ENCODE results near the gene GNAO1. TPM values are rescaled to one million over a fixed set of nuclear protein-coding genes. Genes with fewer than 3 reads are reported as not detected.

GNAO1 gene
- polyA plus RNA-seq, 1 experiment: 10.8 TPM

DNA sequence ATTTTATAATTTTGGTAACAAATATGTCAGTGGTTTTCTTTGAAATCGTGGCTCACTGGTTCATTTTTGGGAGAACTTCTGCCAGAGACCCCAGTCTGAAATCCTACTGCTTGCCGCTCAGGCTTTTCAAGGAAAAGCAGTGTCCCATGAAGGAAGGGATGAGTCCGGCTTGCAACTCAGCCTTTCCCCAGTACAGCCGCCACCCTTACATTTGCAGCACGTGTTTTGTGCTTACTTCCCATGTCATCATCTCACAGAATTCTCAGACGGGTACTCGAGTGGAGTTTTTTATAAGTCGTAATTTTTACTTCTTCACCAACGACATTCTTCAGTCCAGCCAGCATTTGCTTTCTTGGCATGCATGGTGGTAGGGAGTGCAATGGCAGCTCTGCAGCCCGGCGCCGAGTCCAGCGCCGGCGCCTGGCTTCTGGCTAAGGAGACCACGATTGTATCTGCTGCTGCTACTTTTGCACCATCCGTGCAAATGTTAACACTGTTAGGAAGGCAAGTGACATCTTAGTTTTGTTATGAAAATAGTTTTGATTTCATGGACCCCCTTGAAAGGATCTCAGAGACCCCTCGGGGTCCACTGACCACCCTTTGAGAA lies 123.1 kb downstream of the GNAO1 start:
- no peak for DNase-seq (ENCODE audit: low read depth)
- Histone ChIP-seq H3K4me3 (ENCODE audit: low read depth, low read length) (no peak overlapping the region), H3K27me3 (ENCODE audit: control insufficient read depth, insufficient read depth, low read length) (no peaks in the 10 kb centered on the region; the same call in 1 of the 2 replicates), H3K36me3 (ENCODE audit: control insufficient read depth, insufficient read depth, low read length) (no peaks in the 10 kb centered on the region)
- ChIA-PET CTCF (interaction anchor here (1.0 to 1.1 kb wide), 2 partner anchors 22 to 371 kb away, joined by 3 read pairs; no protein-coding TSS in a partner anchor), POLR2A (no interaction called here)
- TF ChIP-seq, protein P1, sequence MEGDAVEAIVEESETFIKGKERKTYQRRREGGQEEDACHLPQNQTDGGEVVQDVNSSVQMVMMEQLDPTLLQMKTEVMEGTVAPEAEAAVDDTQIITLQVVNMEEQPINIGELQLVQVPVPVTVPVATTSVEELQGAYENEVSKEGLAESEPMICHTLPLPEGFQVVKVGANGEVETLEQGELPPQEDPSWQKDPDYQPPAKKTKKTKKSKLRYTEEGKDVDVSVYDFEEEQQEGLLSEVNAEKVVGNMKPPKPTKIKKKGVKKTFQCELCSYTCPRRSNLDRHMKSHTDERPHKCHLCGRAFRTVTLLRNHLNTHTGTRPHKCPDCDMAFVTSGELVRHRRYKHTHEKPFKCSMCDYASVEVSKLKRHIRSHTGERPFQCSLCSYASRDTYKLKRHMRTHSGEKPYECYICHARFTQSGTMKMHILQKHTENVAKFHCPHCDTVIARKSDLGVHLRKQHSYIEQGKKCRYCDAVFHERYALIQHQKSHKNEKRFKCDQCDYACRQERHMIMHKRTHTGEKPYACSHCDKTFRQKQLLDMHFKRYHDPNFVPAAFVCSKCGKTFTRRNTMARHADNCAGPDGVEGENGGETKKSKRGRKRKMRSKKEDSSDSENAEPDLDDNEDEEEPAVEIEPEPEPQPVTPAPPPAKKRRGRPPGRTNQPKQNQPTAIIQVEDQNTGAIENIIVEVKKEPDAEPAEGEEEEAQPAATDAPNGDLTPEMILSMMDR (IDR thresholded peaks at IDR 0.05; ENCODE audit: insufficient read depth, low read depth, low read length): no peak

DNA sequence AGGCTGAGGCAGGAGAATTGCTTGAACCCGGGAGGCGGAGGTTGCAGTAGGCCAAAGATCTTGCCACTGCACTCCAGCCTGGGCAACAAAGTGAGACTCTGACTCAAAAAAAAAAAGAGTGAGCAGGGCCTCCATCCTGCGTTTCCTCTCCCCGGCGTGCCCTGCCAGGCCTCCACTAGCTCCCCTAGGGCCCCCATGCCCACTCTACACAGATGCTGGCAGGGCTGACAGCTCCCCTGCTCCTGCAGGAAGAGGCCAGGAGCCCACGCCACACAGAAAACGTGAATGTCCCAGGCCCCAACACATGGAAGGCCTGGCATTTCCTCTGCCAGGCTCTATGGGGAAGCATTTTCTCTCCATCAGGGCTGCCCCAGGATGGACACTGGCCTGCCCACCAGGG lies 124.7 kb downstream of the GNAO1 start:
- ChIA-PET CTCF (interaction anchor here (0.6 to 1.3 kb wide), 3 partner anchors 12 to 372 kb away, joined by 3 to 4 read pairs (median 3); no protein-coding TSS in a partner anchor), POLR2A (no interaction called here)
- H3K36me3 ChIP-seq (ENCODE audit: control insufficient read depth, insufficient read depth, low read length): no peaks in the 10 kb centered on the region
- H3K27me3 ChIP-seq (ENCODE audit: control insufficient read depth, insufficient read depth, low read length): no peaks in the 10 kb centered on the region; the same call in 1 of the 2 replicates
- TF ChIP-seq, protein P1 (IDR thresholded peaks at IDR 0.05; ENCODE audit: insufficient read depth, low read depth, low read length): no peak
- no peak for DNase-seq (ENCODE audit: low read depth)
- H3K4me3 ChIP-seq (ENCODE audit: low read depth, low read length): no peak overlapping the region

DNA sequence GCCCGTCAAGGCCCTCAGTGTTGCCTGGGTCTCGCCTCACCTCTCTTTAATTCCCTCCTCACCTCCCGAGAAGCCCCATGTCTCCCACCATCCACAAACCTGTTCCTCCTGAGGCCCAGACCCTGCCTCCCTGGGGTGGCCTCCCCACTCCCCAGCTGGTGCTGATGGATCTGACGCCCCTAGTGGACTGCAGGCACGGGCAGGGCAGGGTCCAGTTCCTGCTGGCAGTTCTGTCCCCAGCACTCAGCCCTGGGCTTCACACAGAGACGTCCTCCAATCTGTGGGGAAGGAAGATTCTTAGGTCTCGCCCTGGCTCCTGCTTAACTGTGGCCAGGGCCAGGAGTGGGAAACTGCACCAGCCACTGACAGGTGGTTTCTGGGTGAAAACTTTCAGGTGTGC lies 125.3 kb downstream of the GNAO1 start:
- TF ChIP-seq, protein P1 (IDR thresholded peaks at IDR 0.05; ENCODE audit: insufficient read depth, low read depth, low read length): no peak
- Histone ChIP-seq H3K4me3 (ENCODE audit: low read depth, low read length) (no peak overlapping the region), H3K27me3 (ENCODE audit: control insufficient read depth, insufficient read depth, low read length) (no peaks in the 10 kb centered on the region; the same call in 1 of the 2 replicates), H3K36me3 (ENCODE audit: control insufficient read depth, insufficient read depth, low read length) (no peaks in the 10 kb centered on the region)
- DNase-seq (ENCODE audit: low read depth): no peak
- CTCF ChIA-PET: interaction anchor here (7.4 kb wide), 1 partner anchor 371 kb away, joined by 132 read pairs; no protein-coding TSS in a partner anchor
- POLR2A ChIA-PET: no interaction called here

DNA sequence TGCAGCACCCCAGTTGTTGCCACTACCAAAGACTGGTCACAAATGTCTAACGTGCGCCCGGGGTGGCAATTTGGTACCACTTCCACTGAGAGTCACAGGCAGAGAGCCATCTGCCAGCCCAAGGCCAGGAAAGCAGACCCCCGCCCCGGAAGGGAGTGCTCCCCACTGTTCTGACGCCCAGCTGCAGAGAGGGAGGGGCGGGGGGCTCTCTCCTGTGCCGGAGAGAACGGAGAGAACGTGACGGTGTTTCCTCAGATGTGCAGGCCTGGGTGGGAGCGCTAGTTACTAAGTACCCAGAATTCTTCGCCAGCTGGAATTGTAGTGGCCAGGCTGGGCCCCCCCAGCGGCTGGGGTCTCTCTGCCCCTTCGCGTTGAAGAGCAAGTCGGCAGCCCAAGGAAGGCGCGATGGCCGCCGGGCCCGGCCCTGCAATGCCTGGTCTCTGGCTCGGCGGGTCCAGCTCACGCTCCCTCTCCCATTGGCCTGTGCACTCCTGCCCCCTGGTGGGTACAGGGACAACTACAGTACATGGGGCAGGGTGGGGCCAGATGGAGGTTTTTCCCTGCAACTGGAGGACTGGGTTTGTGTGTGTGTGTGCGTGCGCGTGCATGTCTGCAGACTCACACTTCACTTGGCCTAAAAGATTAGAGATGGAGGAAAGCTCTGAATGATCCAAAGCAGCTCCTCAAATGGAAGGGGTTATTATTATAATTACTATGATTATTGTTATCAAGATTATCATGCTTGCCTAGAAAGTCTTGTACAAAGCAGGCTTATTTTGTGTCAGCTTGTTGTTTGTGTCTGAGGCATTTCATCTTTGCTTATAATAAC lies 126.9 kb downstream of the GNAO1 start:
- Histone ChIP-seq H3K27me3 (ENCODE audit: control insufficient read depth, insufficient read depth, low read length) (no peaks in the 10 kb centered on the region; the same call in 1 of the 2 replicates), H3K4me3 (ENCODE audit: low read depth, low read length) (0 out of 2 replicates have a peak overlapping the region, but pooled peaks have one; percentile 7), H3K36me3 (ENCODE audit: control insufficient read depth, insufficient read depth, low read length) (no peaks in the 10 kb centered on the region)
- DNase-seq (ENCODE audit: low read depth): no peak
- POLR2A ChIA-PET: no interaction called here
- TF ChIP-seq, protein P1 (IDR thresholded peaks at IDR 0.05; ENCODE audit: insufficient read depth, low read depth, low read length): peak; percentile 92
- CTCF ChIA-PET: interaction anchor here (0.6 to 7.4 kb wide), 31 partner anchors 10 to 486 kb away, joined by 3 to 132 read pairs (median 4); no protein-coding TSS in a partner anchor

DNA sequence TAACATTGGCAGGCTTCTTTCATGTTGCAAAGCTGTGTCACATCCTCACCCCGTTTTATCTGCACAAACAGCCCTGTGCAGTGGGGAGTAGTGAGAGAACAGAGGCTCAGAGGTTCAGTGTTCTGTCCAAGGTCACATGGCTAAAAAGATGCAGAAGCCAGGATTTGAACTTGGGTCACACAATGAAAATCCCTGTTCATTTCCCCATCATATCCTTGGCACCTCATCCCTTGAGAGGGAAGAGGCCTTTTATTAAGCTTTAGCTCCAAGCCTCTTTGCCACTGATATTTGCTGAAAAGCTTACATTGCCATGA lies 127.5 kb downstream of the GNAO1 start:
- no peaks in the 10 kb centered on the region; the same call in 1 of the 2 replicates for H3K27me3 ChIP-seq (ENCODE audit: control insufficient read depth, insufficient read depth, low read length)
- no peaks in the 10 kb centered on the region for H3K36me3 ChIP-seq (ENCODE audit: control insufficient read depth, insufficient read depth, low read length)
- H3K4me3 ChIP-seq (ENCODE audit: low read depth, low read length): no peak overlapping the region
- DNase-seq (ENCODE audit: low read depth): no peak
- POLR2A ChIA-PET: no interaction called here
- TF ChIP-seq, protein P1 (IDR thresholded peaks at IDR 0.05; ENCODE audit: insufficient read depth, low read depth, low read length): no peak
- CTCF ChIA-PET: interaction anchor here (0.6 to 7.4 kb wide), 32 partner anchors 11 to 486 kb away, joined by 3 to 132 read pairs (median 4); partner anchors contain the start of gene AMFR

All from BJ (cell line).